Spleen (tissue), 11 donors: ENCODE results near the gene GNAT1. TPM values are rescaled to one million over a fixed set of nuclear protein-coding genes. Genes with fewer than 3 reads are reported as not detected.

ENCODE experiments used
- DNase-seq: peaks from one replicate; pipeline ENCODE4 v3.0.0-alpha.2; 2020
- H3K27ac ChIP-seq, 8 donors: fragments of 200-600 bp; sonication (generic) in 7 of 8; 1 replicate in 4 of 8; 2 replicates in 4 of 8; pipeline versions ENCODE4 v1.5.0 to v1.8.0; 2016 to 2021; ENCODE audit warnings: inconsistent platforms in 4 of 8, mild to moderate bottlenecking in 4 of 8, moderate library complexity in 1 of 8
- H3K27me3 ChIP-seq, 7 donors: fragments of 200-600 bp; sonication (generic) in 6 of 7; replicated peaks in 1 of 7; 1 replicate in 4 of 7; 2 replicates in 3 of 7; pipeline versions ENCODE4 v1.5.0 to v1.8.0; 2016 to 2021; ENCODE audit warnings: inconsistent platforms in 3 of 7, mild to moderate bottlenecking in 1 of 7
- H3K36me3 ChIP-seq, 6 donors: fragments of 200-600 bp; sonication (generic) in 5 of 6; 1 replicate in 4 of 6; 2 replicates in 2 of 6; pipeline versions ENCODE4 v1.5.0 to v1.8.0; 2016 to 2021; ENCODE audit warnings: inconsistent platforms in 2 of 6
- H3K4me1 ChIP-seq, 6 donors: fragments of 200-600 bp; sonication (generic) in 5 of 6; 1 replicate in 3 of 6; 2 replicates in 3 of 6; pipeline versions ENCODE4 v1.5.0 to v1.8.0; 2016 to 2021; ENCODE audit warnings: inconsistent platforms in 3 of 6
- H3K4me3 ChIP-seq, 8 donors: fragments of 200-600 bp; sonication (generic) in 7 of 8; 1 replicate in 4 of 8; 2 replicates in 4 of 8; pipeline versions ENCODE4 v1.5.0 to v1.8.0; 2016 to 2021; ENCODE audit warnings: inconsistent platforms in 4 of 8, mild to moderate bottlenecking in 4 of 8, moderate library complexity in 2 of 8
- H3K9me3 ChIP-seq, 8 donors: fragments of 200-600 bp; sonication (generic) in 7 of 8; 1 replicate in 4 of 8; 2 replicates in 4 of 8; pipeline versions ENCODE4 v1.5.0 to v1.8.0; 2016 to 2021; ENCODE audit warnings: inconsistent platforms in 4 of 8
- POLR2A ChIP-seq, 3 donors: fragments of 450-650 bp; IDR thresholded peaks; one replicate each; pipeline ENCODE4 v1.5.1; 2017; ENCODE audit warnings: antibody characterized with exemption in 3 of 3, mild to moderate bottlenecking in 1 of 3
- POLR2AphosphoS5 ChIP-seq, 3 donors: sonication (generic); formaldehyde crosslinking; IDR thresholded peaks; one replicate each; pipeline ENCODE4 v1.5.1; 2017; ENCODE audit warnings: antibody characterized with exemption in 3 of 3
- WGBS, 5 donors: extraction: QIAGEN DNeasy Blood & Tissue Kit in 3 of 5; methylation state at CpG; one replicate each; pipeline versions ENCODE4 v1.1.5 to v1.1.7; 2013 to 2018; 5-methylcytosine and 5-hydroxymethylcytosine counted together
- intact Hi-C: fragments of 100-400 bp; cut with DNase I; formaldehyde crosslinking; loops from one replicate; pipeline ENCODE4 v1.15.0; 2023; ENCODE audit warnings: low total_unique reads
- polyA plus RNA-seq, 3 donors: library from polyadenylated mRNA; stranded (reverse); fragments of 200-250 nt; gene quantifications; one replicate each; pipeline ENCODE4 v1.2.1, GENCODE V29; 2013
- total RNA-seq, 7 donors: library from RNA; depleted of rRNA in 3 of 7; stranded (reverse); fragments of >200 nt in 3 of 7; fragmentation: NEBNext Ultra II Directional in 4 of 7; extraction: Animal tissue kit (Norgen Biotek cat#: 25700) in 4 of 7; gene quantifications; one replicate each; pipeline versions ENCODE4 v1.1.0 to v1.2.1, GENCODE V29; 2016 to 2021
- TF ChIP-seq, protein P1 (sequence below), 11 experiments: fragments of 200-600 bp in 7 of 11; fragments of 450-650 bp in 4 of 11; sonication (generic) in 4 of 11; IDR thresholded peaks in 8 of 11; conservative IDR thresholded peaks in 3 of 11; 1 replicate in 7 of 11; 2 replicates in 4 of 11; pipeline versions ENCODE4 v1.4.0 to v1.8.0; 2016 to 2021; ENCODE audit warnings: antibody characterized with exemption in 11 of 11, inconsistent platforms in 4 of 11, mild to moderate bottlenecking in 1 of 11
- donor health status: healthy with polysubstance abuse.
- donor health status: DM: no; HTN: no; CAD: no; lungs with moderate emphysema.
- donor health status: DM: no; HTN: no; CAD: no.
- donor health status: Bipolar disorder and iron deficiency.
- donor health status: healthy.
- donor health status: DM: no; HTN: no; CAD: no.
- donor health status: DM: yes; HTN: yes; CAD: no.

GNAT1 gene
- total and polyA plus RNA-seq, 10 donors: 0.05 to 0.44 (median 0.18) TPM; not detected in 7

DNA sequence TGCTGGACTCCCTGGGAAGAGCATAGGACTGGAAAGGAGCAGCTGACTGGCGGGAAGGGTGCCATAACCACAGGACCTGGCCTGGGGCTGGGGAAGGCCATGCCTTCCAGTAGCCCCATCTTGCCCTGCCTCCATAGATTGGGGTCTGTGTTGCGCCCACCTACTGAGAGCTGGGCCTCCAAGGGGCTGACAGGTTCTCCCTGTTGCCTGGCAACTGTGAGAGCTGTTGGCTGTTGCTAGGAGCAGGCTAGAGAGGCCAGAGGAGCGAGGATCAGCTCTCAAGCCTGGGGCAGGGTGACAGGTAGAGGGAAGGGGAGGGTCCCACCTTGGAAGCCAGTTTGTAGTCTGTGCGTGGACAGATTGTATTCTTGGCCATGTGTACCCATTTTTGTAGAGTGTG lies 41.8 kb downstream of the GNAT1 start:
- H3K4me1 ChIP-seq: peaks cover 4 to 64% (median 41%) of the 10 kb centered on the region in 6 donors
- no peaks in the 10 kb centered on the region for H3K9me3 ChIP-seq
- intact Hi-C loops: loop anchor here (10.0 kb wide), 1 partner anchor 92 kb away; the partner anchor contains the start of genes HYAL2 and TUSC2
- WGBS, 5 donors: 87 to 96% (median 94%) methylated on average over 3 to 4 of the region's 4 CpGs
- H3K27ac ChIP-seq: peak overlapping the region in 2 of 8 donors; percentile 21 to 26
- H3K27me3 ChIP-seq: no peaks in the 10 kb centered on the region
- H3K4me3 ChIP-seq: no peak overlapping the region
- TF ChIP-seq, protein P1, sequence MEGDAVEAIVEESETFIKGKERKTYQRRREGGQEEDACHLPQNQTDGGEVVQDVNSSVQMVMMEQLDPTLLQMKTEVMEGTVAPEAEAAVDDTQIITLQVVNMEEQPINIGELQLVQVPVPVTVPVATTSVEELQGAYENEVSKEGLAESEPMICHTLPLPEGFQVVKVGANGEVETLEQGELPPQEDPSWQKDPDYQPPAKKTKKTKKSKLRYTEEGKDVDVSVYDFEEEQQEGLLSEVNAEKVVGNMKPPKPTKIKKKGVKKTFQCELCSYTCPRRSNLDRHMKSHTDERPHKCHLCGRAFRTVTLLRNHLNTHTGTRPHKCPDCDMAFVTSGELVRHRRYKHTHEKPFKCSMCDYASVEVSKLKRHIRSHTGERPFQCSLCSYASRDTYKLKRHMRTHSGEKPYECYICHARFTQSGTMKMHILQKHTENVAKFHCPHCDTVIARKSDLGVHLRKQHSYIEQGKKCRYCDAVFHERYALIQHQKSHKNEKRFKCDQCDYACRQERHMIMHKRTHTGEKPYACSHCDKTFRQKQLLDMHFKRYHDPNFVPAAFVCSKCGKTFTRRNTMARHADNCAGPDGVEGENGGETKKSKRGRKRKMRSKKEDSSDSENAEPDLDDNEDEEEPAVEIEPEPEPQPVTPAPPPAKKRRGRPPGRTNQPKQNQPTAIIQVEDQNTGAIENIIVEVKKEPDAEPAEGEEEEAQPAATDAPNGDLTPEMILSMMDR (IDR thresholded peaks at IDR 0.05 in 8 of 11, conservative IDR thresholded peaks at IDR 0.05 in 3 of 11): no peak
- TF ChIP-seq POLR2A (IDR thresholded peaks at IDR 0.05) (no peak), POLR2AphosphoS5 (IDR thresholded peaks at IDR 0.05) (no peak)
- no peak for DNase-seq
- peaks cover 0 to 1% (median 0%) of the 10 kb centered on the region in 6 donors for H3K36me3 ChIP-seq

DNA sequence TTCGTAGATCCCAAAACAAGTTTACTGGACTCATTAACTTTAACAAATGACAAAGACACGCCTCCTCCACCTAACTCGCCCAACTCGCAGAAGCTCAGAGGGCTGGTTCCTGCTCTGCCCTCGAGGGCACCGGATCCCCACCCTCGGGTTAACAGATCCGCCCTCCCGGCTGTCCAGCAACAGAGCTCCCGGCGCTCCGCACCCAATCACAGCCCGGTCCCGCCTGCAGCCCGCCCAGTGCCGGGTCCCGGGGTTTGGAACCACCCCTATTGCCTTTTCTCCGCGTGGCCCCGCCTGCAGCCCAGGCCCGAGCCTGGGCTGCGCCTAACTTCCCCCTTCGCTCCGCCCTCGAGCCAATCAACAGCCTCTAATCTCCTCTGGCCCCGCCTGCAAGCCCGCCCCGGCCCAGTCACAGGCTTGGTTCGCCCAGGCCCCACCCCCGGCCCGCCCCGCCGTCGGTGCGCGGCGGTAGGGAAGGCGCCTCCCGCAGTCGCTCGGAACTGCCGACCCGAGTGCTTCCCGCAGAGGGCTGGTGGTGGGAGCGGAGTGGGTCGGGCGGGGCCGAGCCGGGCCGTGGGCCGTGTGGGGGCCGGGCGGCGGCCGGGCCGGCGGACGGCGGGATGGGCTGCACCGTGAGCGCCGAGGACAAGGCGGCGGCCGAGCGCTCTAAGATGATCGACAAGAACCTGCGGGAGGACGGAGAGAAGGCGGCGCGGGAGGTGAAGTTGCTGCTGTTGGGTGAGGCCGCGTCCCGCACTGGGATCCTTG lies 44.5 kb downstream of the GNAT1 start, which contains the start of gene GNAI2:
GNAI2 (plus strand) TSS at position 489 of the 768 bp plus-strand sequence; CDS start at position 621, 132 bp downstream.
- peak; percentile 100 for DNase-seq
- H3K4me3 ChIP-seq: peak within 1 kb of the TSS; percentile 87 to 98 (median 92)
- no peaks in the 10 kb centered on the region for H3K9me3 ChIP-seq
- TF ChIP-seq POLR2A (IDR thresholded peaks at IDR 0.05): peak in 2 of 3 donors; percentile 91 to 97
- peak; percentile 98 to 99 (median 98) for TF ChIP-seq POLR2AphosphoS5 (IDR thresholded peaks at IDR 0.05)
- TF ChIP-seq, protein P1 (IDR thresholded peaks at IDR 0.05 in 8 of 11, conservative IDR thresholded peaks at IDR 0.05 in 3 of 11): peak in 3 of 11 experiments; percentile 37 to 61 (median 43)
- intact Hi-C loops: loop anchor here (10.0 kb wide), 1 partner anchor 89 kb away; the partner anchor contains the start of genes HYAL2 and TUSC2
- peak within 1 kb of the TSS; percentile 94 to 99 (median 96) for H3K27ac ChIP-seq
- 0 to 2% (median 1%) methylated on average over 37 to 75 of the region's 75 CpGs for WGBS, 5 donors
- H3K36me3 ChIP-seq: peaks cover 0 to 26% (median 11%) of the 10 kb centered on the region in 6 donors
- peaks cover 31 to 64% (median 47%) of the 10 kb centered on the region in 6 donors for H3K4me1 ChIP-seq
- H3K27me3 ChIP-seq: no peaks in the 10 kb centered on the region

DNA sequence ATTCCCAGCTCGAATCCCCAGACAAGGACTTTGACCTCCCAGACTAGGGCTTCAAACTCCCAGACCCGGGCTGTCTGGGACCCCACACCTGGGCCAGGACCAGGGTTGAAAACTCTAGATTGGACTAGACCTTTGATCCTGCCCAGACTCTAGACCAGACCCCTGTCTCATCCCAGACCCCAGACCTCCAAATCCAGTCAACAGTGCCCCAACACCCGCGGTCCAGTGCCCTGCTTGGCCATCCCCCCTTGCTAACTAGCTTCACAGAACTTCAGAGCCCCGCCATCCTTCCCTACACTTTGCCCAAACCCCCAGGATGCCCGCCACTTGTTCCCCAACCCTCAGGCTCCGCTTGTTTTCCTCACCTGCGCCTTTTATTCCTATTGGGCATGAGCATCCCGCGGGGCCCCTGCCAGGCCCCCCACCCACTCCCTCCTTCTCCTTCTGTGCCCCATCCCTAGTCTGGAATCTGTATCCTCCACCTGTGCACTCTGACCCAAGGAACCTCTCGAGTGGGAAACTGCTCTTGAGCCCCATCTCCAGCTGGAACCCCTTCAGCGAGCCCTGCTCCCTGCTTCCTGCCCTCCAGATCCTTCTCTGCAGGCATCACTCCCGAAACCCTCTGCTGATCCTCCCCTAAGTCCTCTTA lies 45.2 kb downstream of the GNAT1 start:
- WGBS, 5 donors: 0 to 1% (median 0%) methylated on average over 12 to 13 of the region's 13 CpGs
- DNase-seq: no peak
- H3K36me3 ChIP-seq: peaks cover 0 to 33% (median 11%) of the 10 kb centered on the region in 6 donors
- no peaks in the 10 kb centered on the region for H3K27me3 ChIP-seq
- peaks cover 38 to 64% (median 50%) of the 10 kb centered on the region in 6 donors for H3K4me1 ChIP-seq
- H3K4me3 ChIP-seq: peak overlapping the region; percentile 87 to 98 (median 92)
- H3K27ac ChIP-seq: peak overlapping the region; percentile 94 to 99 (median 96)
- TF ChIP-seq POLR2A (IDR thresholded peaks at IDR 0.05): peak in 1 of 3 donors; percentile 16
- TF ChIP-seq POLR2AphosphoS5 (IDR thresholded peaks at IDR 0.05): no peak
- no peaks in the 10 kb centered on the region for H3K9me3 ChIP-seq
- intact Hi-C loops: loop anchor here (10.0 kb wide), 1 partner anchor 88 kb away; the partner anchor contains the start of genes HYAL2 and TUSC2

DNA sequence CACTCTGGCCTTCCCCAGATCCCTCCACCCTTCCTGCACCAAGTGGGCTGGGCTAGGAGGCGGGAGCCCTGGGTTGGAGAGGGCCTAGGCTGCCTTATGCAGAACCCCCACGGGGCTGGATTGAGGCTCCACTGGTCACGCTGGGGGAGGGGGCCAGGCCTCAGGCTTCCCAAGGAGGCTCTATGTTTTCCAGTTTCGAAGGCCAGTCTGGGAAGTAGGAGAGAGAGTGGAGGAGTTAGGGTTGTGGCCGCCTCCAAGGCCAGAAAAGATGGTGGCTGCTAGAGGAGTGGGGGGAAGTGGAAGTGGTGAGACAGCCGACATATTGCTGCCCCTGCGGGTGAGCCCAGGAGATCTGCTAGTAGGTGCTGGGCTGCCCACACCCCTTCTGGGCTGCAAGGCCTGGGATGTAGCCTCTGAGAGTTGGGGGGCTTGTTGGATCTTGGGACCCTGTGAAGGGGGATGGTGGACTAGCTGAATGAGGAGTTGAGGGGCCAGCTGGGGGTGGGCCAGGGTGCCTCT lies 45.8 kb downstream of the GNAT1 start:
- TF ChIP-seq POLR2AphosphoS5 (IDR thresholded peaks at IDR 0.05): peak in 2 of 3 donors; percentile 38 to 75
- TF ChIP-seq, protein P1 (IDR thresholded peaks at IDR 0.05 in 8 of 11, conservative IDR thresholded peaks at IDR 0.05 in 3 of 11): no peak
- peaks cover 0 to 37% (median 11%) of the 10 kb centered on the region in 6 donors for H3K36me3 ChIP-seq
- no peaks in the 10 kb centered on the region for H3K27me3 ChIP-seq
- peak overlapping the region; percentile 87 to 98 (median 92) for H3K4me3 ChIP-seq
- no peaks in the 10 kb centered on the region for H3K9me3 ChIP-seq
- peaks cover 44 to 68% (median 56%) of the 10 kb centered on the region in 6 donors for H3K4me1 ChIP-seq
- peak overlapping the region; percentile 94 to 99 (median 96) for H3K27ac ChIP-seq
- WGBS, 5 donors: 0 to 2% (median 1%) methylated on average over 7 of the region's 7 CpGs
- peak; percentile 90 for DNase-seq
- intact Hi-C loops: loop anchor here (10.0 kb wide), 1 partner anchor 88 kb away; the partner anchor contains the start of genes HYAL2 and TUSC2
